GM21526 (cell line): ENCODE measurements around the gene POLG2.
"Not testable (repeated sequence)": the region's sequence is repeated elsewhere in the genome, so short reads cannot be mapped to it uniquely, and the experiment has no call there.

Source experiments
- ATAC-seq: cut with Tn5 transposase; IDR thresholded peaks from one replicate; pipeline ENCODE4 v1.9.1; 2021; ENCODE audit warnings: moderate library complexity; ENCODE audit not compliant: unreplicated experiment, low FRiP score

Gene POLG2

GRCh38 chr17:64443086-64443760 lies 53.6 kb downstream of the POLG2 start:
- ATAC-seq: no peak

GRCh38 chr17:64442541-64442971 lies 54.3 kb downstream of the POLG2 start:
- ATAC-seq: no peak

- ATAC-seq: no peak
Observed at GRCh38 chr17:64441772-64442540, 54.9 kb downstream of the POLG2 start.

- no peak for ATAC-seq
Observed at GRCh38 chr17:64439956-64440355, 56.9 kb downstream of the POLG2 start.

GRCh38 chr17:64439521-64439920 lies 57.3 kb downstream of the POLG2 start:
- ATAC-seq: not testable (repeated sequence)

- no peak for ATAC-seq
Observed at GRCh38 chr17:64437944-64438525, 58.8 kb downstream of the POLG2 start.

GRCh38 chr17:64431534-64431933 lies 65.3 kb downstream of the POLG2 start:
- no peak for ATAC-seq

GRCh38 chr17:64430036-64430435 lies 66.8 kb downstream of the POLG2 start:
- ATAC-seq: not testable (repeated sequence)

- no peak for ATAC-seq
Observed at GRCh38 chr17:64428406-64428805, 68.4 kb downstream of the POLG2 start.
